Middle frontal gyrus (tissue), 1 donor: Measurements from ENCODE around the gene PTPRM.

Experiments
- DNase-seq: peaks from one replicate; pipeline ENCODE4 v3.0.0-alpha.2; 2015; ENCODE audit warnings: low spot score; ENCODE audit errors: extremely low spot score

The PTPRM gene

GRCh38 chr18:8356001-8356400, 788.9 kb downstream of the PTPRM start:
- DNase-seq, result no peak

- DNase-seq, result no peak
Measured at GRCh38 chr18:8357320-8357719, 790.2 kb downstream of the PTPRM start.

- DNase-seq, result no peak
Measured at GRCh38 chr18:8358033-8358765, 791.1 kb downstream of the PTPRM start.

GRCh38 chr18:8359076-8359475, 792.0 kb downstream of the PTPRM start:
- DNase-seq, result no peak

- DNase-seq, result no peak
Measured at GRCh38 chr18:8359481-8359880, 792.4 kb downstream of the PTPRM start.

- DNase-seq, result no peak
Measured at GRCh38 chr18:8361941-8362471, 794.9 kb downstream of the PTPRM start.

- no peak for DNase-seq
Measured at GRCh38 chr18:8362863-8363262, 795.7 kb downstream of the PTPRM start.

GRCh38 chr18:8364385-8364784, 797.3 kb downstream of the PTPRM start:
- DNase-seq, result no peak

GRCh38 chr18:8365006-8365405, 797.9 kb downstream of the PTPRM start:
- no peak for DNase-seq

GRCh38 chr18:8365528-8365927, 798.4 kb downstream of the PTPRM start:
- no peak for DNase-seq

GRCh38 chr18:8366070-8366469, 799.0 kb downstream of the PTPRM start:
- no peak for DNase-seq

- DNase-seq, result no peak
Measured at GRCh38 chr18:8366656-8367055, 799.5 kb downstream of the PTPRM start.

- DNase-seq, result no peak
Measured at GRCh38 chr18:8367217-8367988, 800.3 kb downstream of the PTPRM start.

GRCh38 chr18:8368512-8369217, 801.5 kb downstream of the PTPRM start:
- DNase-seq, result no peak

GRCh38 chr18:8373486-8373885, 806.4 kb downstream of the PTPRM start:
- DNase-seq, result no peak

- no peak for DNase-seq
Measured at GRCh38 chr18:8374676-8375075, 807.6 kb downstream of the PTPRM start.

- DNase-seq, result no peak
Measured at GRCh38 chr18:8375249-8375648, 808.1 kb downstream of the PTPRM start.

GRCh38 chr18:8376113-8376512, 809.0 kb downstream of the PTPRM start:
- no peak for DNase-seq

GRCh38 chr18:8379187-8379941, 812.2 kb downstream of the PTPRM start:
- no peak for DNase-seq

GRCh38 chr18:8380006-8380405, 812.9 kb downstream of the PTPRM start:
- DNase-seq, result no peak

- DNase-seq, result no peak
Measured at GRCh38 chr18:8380926-8381325, 813.8 kb downstream of the PTPRM start.
